K562 (cell line): ENCODE data around the gene NDOR1. TPM values are rescaled to one million over a fixed set of nuclear protein-coding genes. Genes with fewer than 3 reads are reported as not detected.
A peak's percentile ranks its signal among the peaks of the same experiment; 100 is the strongest.

Experiments used
- ASH1L ChIP-seq: fragments of 450-650 bp; IDR thresholded peaks from 2 replicates; pipeline ENCODE4 v1.6.1; 2018; ENCODE audit warnings: borderline replicate concordance, mild to moderate bottlenecking, low read depth; ENCODE audit not compliant: partially characterized antibody
- DIDO1 ChIP-seq: fragments of 450-650 bp; IDR thresholded peaks from 2 replicates; pipeline ENCODE4 v1.6.1; 2016; ENCODE audit warnings: low read depth, missing biosample characterization, missing genetic modification characterization
- MAFG ChIP-seq: fragments of 450-650 bp; conservative IDR thresholded peaks from 2 replicates; pipeline ENCODE4 v1.6.1; 2016; ENCODE audit warnings: missing genetic modification characterization, missing compliant biosample characterization
- PRPF4 ChIP-seq: fragments of 200-400 bp; formaldehyde crosslinking; IDR thresholded peaks from one replicate; pipeline ENCODE4 v1.6.1; 2017; ENCODE audit warnings: low read length, low read depth, mild to moderate bottlenecking; ENCODE audit not compliant: insufficient read depth, poor library complexity, severe bottlenecking
- PTTG1 ChIP-seq: fragments of 450-650 bp; IDR thresholded peaks from 2 replicates; pipeline ENCODE4 v1.6.1; 2016; ENCODE audit warnings: low read depth, mild to moderate bottlenecking, missing genetic modification characterization, missing compliant biosample characterization
- SMAD4 ChIP-seq: fragments of 250-450 bp; sonication (Bioruptor Pico); conservative IDR thresholded peaks from 2 replicates; pipeline ENCODE4 v1.8.0; 2021; ENCODE audit warnings: inconsistent platforms, mild to moderate bottlenecking, moderate library complexity
- TCF3 ChIP-seq: sonication (generic); formaldehyde crosslinking; IDR thresholded peaks from 2 replicates; pipeline ENCODE4 v1.4.0; 2020; ENCODE audit warnings: mild to moderate bottlenecking, missing genetic modification reagents
- YBX1 ChIP-seq: fragments of 450-650 bp; IDR thresholded peaks from 2 replicates; pipeline ENCODE4 v1.7.1; 2016; ENCODE audit warnings: mild to moderate bottlenecking
- ZC3H11A ChIP-seq: IDR thresholded peaks from 2 replicates; pipeline ENCODE4 v1.6.1; 2012; ENCODE audit warnings: low read depth, low read length, improper control_type of control experiment
- ZFP30 ChIP-seq: fragments of 250-450 bp; sonication (Bioruptor Pico); IDR thresholded peaks from 2 replicates; pipeline ENCODE4 v1.8.0; 2022; ENCODE audit warnings: moderate library complexity, mild to moderate bottlenecking, inconsistent platforms, borderline replicate concordance
- ZNF436 ChIP-seq: fragments of 250-450, 450-650 bp; sonication (Bioruptor Pico); formaldehyde crosslinking; IDR thresholded peaks from 2 replicates; pipeline ENCODE4 v1.7.0; 2020; ENCODE audit warnings: mild to moderate bottlenecking
- ZNF707 ChIP-seq: fragments of 250-450 bp; sonication (Bioruptor Pico); conservative IDR thresholded peaks from 2 replicates; pipeline ENCODE4 v1.8.0; 2022; ENCODE audit warnings: inconsistent platforms, mild to moderate bottlenecking, moderate library complexity
- polyA plus RNA-seq, 8 experiments: library from polyadenylated mRNA; depleted of rRNA in 4 of 8; stranded (reverse) in 5 of 8; unstranded in 3 of 8; fragments of >200 nt; fragmentation: Nextera tagmentation in 2 of 8; fragmentation: Illumina TruSeq in 1 of 8; extraction: Ambion mirVana in 2 of 8; extraction: Trizol in 1 of 8; gene quantifications; 2 replicates each; pipeline versions ENCODE4 v1.2.1 to v1.2.3, GENCODE V29; 2011 to 2014; ENCODE audit warnings: inconsistent platforms in 1 of 8, missing spikeins in 1 of 8
- total RNA-seq, 7 experiments: library from RNA; depleted of rRNA in 6 of 7; stranded (reverse); fragments of >200 nt in 6 of 7; fragmentation: Illumina TruSeq in 2 of 7; extraction: Trizol in 2 of 7; gene quantifications; 2 replicates each; pipeline versions ENCODE4 v1.2.1 to v1.2.3, GENCODE V29; 2011 to 2021; ENCODE audit warnings: low replicate concordance in 1 of 7
- TF ChIP-seq, protein P1 (sequence below): sonication (generic); formaldehyde crosslinking; IDR thresholded peaks from 2 replicates; pipeline ENCODE4 v1.8.0; 2022; ENCODE audit warnings: mild to moderate bottlenecking, missing genetic modification reagents
- TF ChIP-seq, protein P2 (sequence below): fragments of 250-450 bp; sonication (Bioruptor Pico); IDR thresholded peaks from 2 replicates; pipeline ENCODE4 v1.5.0; 2020; ENCODE audit warnings: mild to moderate bottlenecking
- TF ChIP-seq, protein P3 (sequence below): fragments of 250-450 bp; sonication (Bioruptor Pico); IDR thresholded peaks from 2 replicates; pipeline ENCODE4 v1.4.0; 2020
- TF ChIP-seq, protein P4 (sequence below), 2 experiments: fragments of 450-650 bp; IDR thresholded peaks; 2 replicates each; pipeline ENCODE4 v1.6.1; 2018; ENCODE audit warnings: mild to moderate bottlenecking in 2 of 2, low read depth in 1 of 2; ENCODE audit not compliant: partially characterized antibody in 2 of 2

Gene NDOR1
- total and polyA plus RNA-seq, 9 of the 15 experiments (the other 6 are each of a cell fraction or from before 2014, with no cell fraction given) = 0.06 to 36.9 (median 6.9) TPM

DNA sequence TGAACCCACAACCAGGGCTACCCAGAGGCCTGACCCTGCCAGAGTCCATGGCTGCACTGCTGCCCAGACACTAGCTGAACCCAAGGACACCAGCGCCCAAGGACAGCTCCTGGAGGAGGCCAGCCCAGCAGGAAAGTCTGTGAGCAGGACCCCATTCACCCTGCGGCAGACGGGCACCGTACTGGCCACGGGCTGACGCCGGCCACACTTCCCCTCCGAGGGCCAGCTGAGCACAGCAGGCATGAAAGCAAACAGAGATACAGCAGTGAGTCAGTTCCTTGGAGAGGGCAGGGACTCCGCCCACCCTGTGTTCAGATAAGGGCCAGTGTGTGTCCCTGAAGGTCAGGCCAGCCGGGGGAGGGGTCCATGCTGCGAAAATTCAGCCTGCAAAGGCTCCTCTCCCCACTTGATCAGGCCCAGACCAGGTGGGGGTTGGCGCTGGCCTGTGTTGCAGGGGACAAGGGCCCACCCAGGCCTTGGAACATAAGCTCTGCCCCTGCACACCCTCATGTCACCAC lies 13.3 kb downstream of the NDOR1 start (continued):
- no peak for TF ChIP-seq ASH1L
- TF ChIP-seq YBX1 = no peak
- TF ChIP-seq ZC3H11A = no peak
- TF ChIP-seq PRPF4 = no peak
- peak; percentile 71 for TF ChIP-seq TCF3 (CRISPR knock-in tag)
- TF ChIP-seq ZFP30 = no peak
- TF ChIP-seq, protein P1, sequence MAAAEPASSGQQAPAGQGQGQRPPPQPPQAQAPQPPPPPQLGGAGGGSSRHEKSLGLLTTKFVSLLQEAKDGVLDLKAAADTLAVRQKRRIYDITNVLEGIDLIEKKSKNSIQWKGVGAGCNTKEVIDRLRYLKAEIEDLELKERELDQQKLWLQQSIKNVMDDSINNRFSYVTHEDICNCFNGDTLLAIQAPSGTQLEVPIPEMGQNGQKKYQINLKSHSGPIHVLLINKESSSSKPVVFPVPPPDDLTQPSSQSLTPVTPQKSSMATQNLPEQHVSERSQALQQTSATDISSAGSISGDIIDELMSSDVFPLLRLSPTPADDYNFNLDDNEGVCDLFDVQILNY = 0 out of 2 replicates have a peak, but pooled peaks have one; percentile 33
- TF ChIP-seq, protein P2, sequence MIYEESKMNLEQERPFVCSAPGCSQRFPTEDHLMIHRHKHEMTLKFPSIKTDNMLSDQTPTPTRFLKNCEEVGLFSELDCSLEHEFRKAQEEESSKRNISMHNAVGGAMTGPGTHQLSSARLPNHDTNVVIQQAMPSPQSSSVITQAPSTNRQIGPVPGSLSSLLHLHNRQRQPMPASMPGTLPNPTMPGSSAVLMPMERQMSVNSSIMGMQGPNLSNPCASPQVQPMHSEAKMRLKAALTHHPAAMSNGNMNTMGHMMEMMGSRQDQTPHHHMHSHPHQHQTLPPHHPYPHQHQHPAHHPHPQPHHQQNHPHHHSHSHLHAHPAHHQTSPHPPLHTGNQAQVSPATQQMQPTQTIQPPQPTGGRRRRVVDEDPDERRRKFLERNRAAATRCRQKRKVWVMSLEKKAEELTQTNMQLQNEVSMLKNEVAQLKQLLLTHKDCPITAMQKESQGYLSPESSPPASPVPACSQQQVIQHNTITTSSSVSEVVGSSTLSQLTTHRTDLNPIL (CRISPR knock-in tag) = no peak
- TF ChIP-seq ZNF436 = no peak
- no peak for TF ChIP-seq ZNF707
- TF ChIP-seq DIDO1 (tag) = no peak
- TF ChIP-seq, protein P3, sequence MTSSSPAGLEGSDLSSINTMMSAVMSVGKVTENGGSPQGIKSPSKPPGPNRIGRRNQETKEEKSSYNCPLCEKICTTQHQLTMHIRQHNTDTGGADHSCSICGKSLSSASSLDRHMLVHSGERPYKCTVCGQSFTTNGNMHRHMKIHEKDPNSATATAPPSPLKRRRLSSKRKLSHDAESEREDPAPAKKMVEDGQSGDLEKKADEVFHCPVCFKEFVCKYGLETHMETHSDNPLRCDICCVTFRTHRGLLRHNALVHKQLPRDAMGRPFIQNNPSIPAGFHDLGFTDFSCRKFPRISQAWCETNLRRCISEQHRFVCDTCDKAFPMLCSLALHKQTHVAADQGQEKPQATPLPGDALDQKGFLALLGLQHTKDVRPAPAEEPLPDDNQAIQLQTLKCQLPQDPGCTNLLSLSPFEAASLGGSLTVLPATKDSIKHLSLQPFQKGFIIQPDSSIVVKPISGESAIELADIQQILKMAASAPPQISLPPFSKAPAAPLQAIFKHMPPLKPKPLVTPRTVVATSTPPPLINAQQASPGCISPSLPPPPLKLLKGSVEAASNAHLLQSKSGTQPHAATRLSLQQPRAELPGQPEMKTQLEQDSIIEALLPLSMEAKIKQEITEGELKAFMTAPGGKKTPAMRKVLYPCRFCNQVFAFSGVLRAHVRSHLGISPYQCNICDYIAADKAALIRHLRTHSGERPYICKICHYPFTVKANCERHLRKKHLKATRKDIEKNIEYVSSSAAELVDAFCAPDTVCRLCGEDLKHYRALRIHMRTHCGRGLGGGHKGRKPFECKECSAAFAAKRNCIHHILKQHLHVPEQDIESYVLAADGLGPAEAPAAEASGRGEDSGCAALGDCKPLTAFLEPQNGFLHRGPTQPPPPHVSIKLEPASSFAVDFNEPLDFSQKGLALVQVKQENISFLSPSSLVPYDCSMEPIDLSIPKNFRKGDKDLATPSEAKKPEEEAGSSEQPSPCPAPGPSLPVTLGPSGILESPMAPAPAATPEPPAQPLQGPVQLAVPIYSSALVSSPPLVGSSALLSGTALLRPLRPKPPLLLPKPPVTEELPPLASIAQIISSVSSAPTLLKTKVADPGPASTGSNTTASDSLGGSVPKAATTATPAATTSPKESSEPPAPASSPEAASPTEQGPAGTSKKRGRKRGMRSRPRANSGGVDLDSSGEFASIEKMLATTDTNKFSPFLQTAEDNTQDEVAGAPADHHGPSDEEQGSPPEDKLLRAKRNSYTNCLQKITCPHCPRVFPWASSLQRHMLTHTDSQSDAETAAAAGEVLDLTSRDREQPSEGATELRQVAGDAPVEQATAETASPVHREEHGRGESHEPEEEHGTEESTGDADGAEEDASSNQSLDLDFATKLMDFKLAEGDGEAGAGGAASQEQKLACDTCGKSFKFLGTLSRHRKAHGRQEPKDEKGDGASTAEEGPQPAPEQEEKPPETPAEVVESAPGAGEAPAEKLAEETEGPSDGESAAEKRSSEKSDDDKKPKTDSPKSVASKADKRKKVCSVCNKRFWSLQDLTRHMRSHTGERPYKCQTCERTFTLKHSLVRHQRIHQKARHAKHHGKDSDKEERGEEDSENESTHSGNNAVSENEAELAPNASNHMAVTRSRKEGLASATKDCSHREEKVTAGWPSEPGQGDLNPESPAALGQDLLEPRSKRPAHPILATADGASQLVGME (CRISPR knock-in tag) = no peak; the same call in 1 of the 2 replicates
- no peak; the same call in 1 of the 2 replicates for TF ChIP-seq MAFG (tag)
- TF ChIP-seq, protein P4, sequence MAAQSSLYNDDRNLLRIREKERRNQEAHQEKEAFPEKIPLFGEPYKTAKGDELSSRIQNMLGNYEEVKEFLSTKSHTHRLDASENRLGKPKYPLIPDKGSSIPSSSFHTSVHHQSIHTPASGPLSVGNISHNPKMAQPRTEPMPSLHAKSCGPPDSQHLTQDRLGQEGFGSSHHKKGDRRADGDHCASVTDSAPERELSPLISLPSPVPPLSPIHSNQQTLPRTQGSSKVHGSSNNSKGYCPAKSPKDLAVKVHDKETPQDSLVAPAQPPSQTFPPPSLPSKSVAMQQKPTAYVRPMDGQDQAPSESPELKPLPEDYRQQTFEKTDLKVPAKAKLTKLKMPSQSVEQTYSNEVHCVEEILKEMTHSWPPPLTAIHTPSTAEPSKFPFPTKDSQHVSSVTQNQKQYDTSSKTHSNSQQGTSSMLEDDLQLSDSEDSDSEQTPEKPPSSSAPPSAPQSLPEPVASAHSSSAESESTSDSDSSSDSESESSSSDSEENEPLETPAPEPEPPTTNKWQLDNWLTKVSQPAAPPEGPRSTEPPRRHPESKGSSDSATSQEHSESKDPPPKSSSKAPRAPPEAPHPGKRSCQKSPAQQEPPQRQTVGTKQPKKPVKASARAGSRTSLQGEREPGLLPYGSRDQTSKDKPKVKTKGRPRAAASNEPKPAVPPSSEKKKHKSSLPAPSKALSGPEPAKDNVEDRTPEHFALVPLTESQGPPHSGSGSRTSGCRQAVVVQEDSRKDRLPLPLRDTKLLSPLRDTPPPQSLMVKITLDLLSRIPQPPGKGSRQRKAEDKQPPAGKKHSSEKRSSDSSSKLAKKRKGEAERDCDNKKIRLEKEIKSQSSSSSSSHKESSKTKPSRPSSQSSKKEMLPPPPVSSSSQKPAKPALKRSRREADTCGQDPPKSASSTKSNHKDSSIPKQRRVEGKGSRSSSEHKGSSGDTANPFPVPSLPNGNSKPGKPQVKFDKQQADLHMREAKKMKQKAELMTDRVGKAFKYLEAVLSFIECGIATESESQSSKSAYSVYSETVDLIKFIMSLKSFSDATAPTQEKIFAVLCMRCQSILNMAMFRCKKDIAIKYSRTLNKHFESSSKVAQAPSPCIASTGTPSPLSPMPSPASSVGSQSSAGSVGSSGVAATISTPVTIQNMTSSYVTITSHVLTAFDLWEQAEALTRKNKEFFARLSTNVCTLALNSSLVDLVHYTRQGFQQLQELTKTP (IDR thresholded peaks at IDR 0.05; ENCODE audit: low read depth in 1 of 2, partially characterized antibody in 2 of 2) = no peak
- TF ChIP-seq PTTG1 (tag) = no peak
- peak; percentile 89 for TF ChIP-seq SMAD4 (CRISPR knock-in tag)
